Astrocyte (in vitro differentiated cells and primary cell): ENCODE data around the gene HRH2.

Experiments
- EZH2 ChIP-seq: IDR thresholded peaks from 2 replicates; pipeline ENCODE4 v1.6.1; 2012; ENCODE audit warnings: mild to moderate bottlenecking, low read length, inconsistent platforms; ENCODE audit not compliant: insufficient read depth
- TF ChIP-seq, protein P1 (sequence below): IDR thresholded peaks from 2 replicates; pipeline ENCODE4 v1.5.1; 2011; ENCODE audit warnings: low read depth, mild to moderate bottlenecking, inconsistent platforms, low read length, moderate library complexity; ENCODE audit not compliant: insufficient read depth

DNA sequence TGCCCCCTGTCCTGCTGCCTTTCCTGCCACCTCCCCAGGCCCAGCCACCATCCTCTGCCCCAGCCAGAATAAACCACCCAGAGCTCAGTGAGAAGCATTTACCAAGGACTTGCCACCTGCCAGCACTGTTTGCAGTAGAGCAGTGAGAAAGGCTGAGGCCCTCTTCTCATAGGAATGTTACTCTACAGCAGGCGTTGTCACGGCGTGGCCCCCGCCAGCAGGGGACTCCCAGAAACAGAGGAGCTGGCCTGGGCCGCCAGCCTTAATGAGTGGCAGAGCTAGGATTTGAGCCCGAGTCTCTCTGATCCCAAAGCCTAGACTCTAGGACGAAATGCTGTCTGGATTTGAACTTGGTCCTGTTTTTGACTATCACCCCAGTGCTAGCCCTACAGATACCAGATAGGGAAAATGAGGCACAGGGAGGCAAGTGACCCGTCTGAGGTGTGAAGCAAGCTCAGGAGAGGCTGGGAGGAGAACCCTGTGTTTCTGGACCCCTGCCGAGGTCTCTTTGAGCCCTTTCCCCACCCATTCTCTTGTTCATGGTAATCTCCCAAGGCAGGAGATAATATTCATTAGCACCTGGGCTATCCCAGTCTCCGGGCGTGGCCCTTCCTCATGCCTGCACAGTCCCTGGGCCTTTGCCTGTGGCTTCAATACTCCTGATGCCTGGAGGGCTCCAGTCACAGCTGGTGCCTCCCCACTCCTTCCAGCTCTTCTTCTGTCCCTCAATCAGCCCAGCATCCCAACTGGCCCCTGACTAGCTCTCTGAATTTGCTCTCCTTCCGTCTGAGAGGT lies 30.7 kb downstream of the HRH2 start:
- no peak for TF ChIP-seq EZH2
- TF ChIP-seq, protein P1, sequence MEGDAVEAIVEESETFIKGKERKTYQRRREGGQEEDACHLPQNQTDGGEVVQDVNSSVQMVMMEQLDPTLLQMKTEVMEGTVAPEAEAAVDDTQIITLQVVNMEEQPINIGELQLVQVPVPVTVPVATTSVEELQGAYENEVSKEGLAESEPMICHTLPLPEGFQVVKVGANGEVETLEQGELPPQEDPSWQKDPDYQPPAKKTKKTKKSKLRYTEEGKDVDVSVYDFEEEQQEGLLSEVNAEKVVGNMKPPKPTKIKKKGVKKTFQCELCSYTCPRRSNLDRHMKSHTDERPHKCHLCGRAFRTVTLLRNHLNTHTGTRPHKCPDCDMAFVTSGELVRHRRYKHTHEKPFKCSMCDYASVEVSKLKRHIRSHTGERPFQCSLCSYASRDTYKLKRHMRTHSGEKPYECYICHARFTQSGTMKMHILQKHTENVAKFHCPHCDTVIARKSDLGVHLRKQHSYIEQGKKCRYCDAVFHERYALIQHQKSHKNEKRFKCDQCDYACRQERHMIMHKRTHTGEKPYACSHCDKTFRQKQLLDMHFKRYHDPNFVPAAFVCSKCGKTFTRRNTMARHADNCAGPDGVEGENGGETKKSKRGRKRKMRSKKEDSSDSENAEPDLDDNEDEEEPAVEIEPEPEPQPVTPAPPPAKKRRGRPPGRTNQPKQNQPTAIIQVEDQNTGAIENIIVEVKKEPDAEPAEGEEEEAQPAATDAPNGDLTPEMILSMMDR: no peak
